Mesenchymal stem cell (in vitro differentiated cells and primary cell): ENCODE data around the gene CCR7.

Source experiments
- DNase-seq: peaks from one replicate; pipeline ENCODE4 v3.0.0-alpha.2; 2013
- H2AFZ ChIP-seq: one replicate; pipeline ENCODE4 v1.6.1; 2013; ENCODE audit warnings: low read depth, mild to moderate bottlenecking, control low read depth, inconsistent platforms, low read length, moderate library complexity
- H2AK5ac ChIP-seq: 2 replicates; pipeline ENCODE4 v1.6.1; 2013; ENCODE audit warnings: low read length, moderate library complexity, mild to moderate bottlenecking, inconsistent platforms; ENCODE audit not compliant: severe bottlenecking
- H2BK120ac ChIP-seq: one replicate; pipeline ENCODE4 v1.6.1; 2013; ENCODE audit warnings: low read depth, mild to moderate bottlenecking, inconsistent platforms, low read length, moderate library complexity
- H2BK12ac ChIP-seq, 2 experiments: one replicate each; pipeline ENCODE4 v1.6.1; 2013; ENCODE audit warnings: inconsistent platforms in 2 of 2, low read length in 2 of 2, mild to moderate bottlenecking in 2 of 2, moderate library complexity in 2 of 2, control low read depth in 1 of 2
- H2BK15ac ChIP-seq: one replicate; pipeline ENCODE4 v1.6.1; 2013; ENCODE audit warnings: mild to moderate bottlenecking, low read depth, inconsistent platforms; ENCODE audit not compliant: poor library complexity, severe bottlenecking
- H2BK5ac ChIP-seq: 2 replicates; pipeline ENCODE4 v1.6.1; 2013; ENCODE audit warnings: low read depth, mild to moderate bottlenecking, low read length, control low read depth, inconsistent platforms; ENCODE audit not compliant: poor library complexity, severe bottlenecking
- H3K14ac ChIP-seq, 2 experiments: one replicate each; pipeline ENCODE4 v1.6.1; 2013; ENCODE audit warnings: inconsistent platforms in 2 of 2, low read length in 2 of 2, control low read depth in 1 of 2, mild to moderate bottlenecking in 1 of 2, moderate library complexity in 1 of 2
- H3K18ac ChIP-seq, 2 experiments: one replicate each; pipeline ENCODE4 v1.6.1; 2013; ENCODE audit warnings: inconsistent platforms in 2 of 2, low read length in 2 of 2, control low read depth in 1 of 2, low read depth in 1 of 2, mild to moderate bottlenecking in 1 of 2
- H3K23ac ChIP-seq, 2 experiments: one replicate each; pipeline ENCODE4 v1.6.1; 2013; ENCODE audit warnings: inconsistent platforms in 2 of 2, low read length in 2 of 2, mild to moderate bottlenecking in 2 of 2, moderate library complexity in 2 of 2, control low read depth in 1 of 2
- H3K27ac ChIP-seq: 2 replicates; pipeline ENCODE4 v1.5.1; 2013; ENCODE audit warnings: mild to moderate bottlenecking, moderate library complexity, low read length, control low read depth, inconsistent platforms; ENCODE audit not compliant: poor library complexity, severe bottlenecking
- H3K27me3 ChIP-seq, 2 experiments: 2 replicates each; pipeline versions ENCODE4 v1.6.1 to v1.7.0; 2013; ENCODE audit warnings: low read length in 2 of 2, mild to moderate bottlenecking in 2 of 2, moderate library complexity in 2 of 2, control low read depth in 1 of 2, inconsistent platforms in 1 of 2; ENCODE audit not compliant: control insufficient read depth in 1 of 2, insufficient read depth in 1 of 2
- H3K36me3 ChIP-seq, 2 experiments: 2 replicates each; pipeline versions ENCODE4 v1.6.1 to v1.7.0; 2013; ENCODE audit warnings: low read length in 2 of 2, control low read depth in 1 of 2, inconsistent platforms in 1 of 2, low read depth in 1 of 2, mild to moderate bottlenecking in 1 of 2; ENCODE audit not compliant: insufficient read depth in 2 of 2, control insufficient read depth in 1 of 2
- H3K4ac ChIP-seq, 2 experiments: one replicate each; pipeline ENCODE4 v1.6.1; 2013; ENCODE audit warnings: inconsistent platforms in 2 of 2, low read length in 2 of 2, mild to moderate bottlenecking in 2 of 2, moderate library complexity in 2 of 2, control low read depth in 1 of 2, low read depth in 1 of 2
- H3K4me1 ChIP-seq: 2 replicates; pipeline ENCODE4 v1.6.1; 2013; ENCODE audit warnings: low read depth, low read length, control low read depth; ENCODE audit not compliant: control insufficient read depth, insufficient read depth
- H3K4me2 ChIP-seq: 2 replicates; pipeline ENCODE4 v1.6.1; 2013; ENCODE audit warnings: low read length, mild to moderate bottlenecking, inconsistent platforms; ENCODE audit not compliant: poor library complexity, severe bottlenecking
- H3K4me3 ChIP-seq, 2 experiments: 2 replicates each; pipeline versions ENCODE4 v1.5.1 to v1.7.0; 2013; ENCODE audit warnings: low read length in 2 of 2, mild to moderate bottlenecking in 2 of 2, control low read depth in 1 of 2, low read depth in 1 of 2; ENCODE audit not compliant: insufficient read depth in 1 of 2
- H3K79me1 ChIP-seq: replicated peaks from 2 replicates; pipeline ENCODE4 v1.6.1; 2013; ENCODE audit warnings: mild to moderate bottlenecking, control low read depth, low read length, inconsistent platforms; ENCODE audit not compliant: poor library complexity, severe bottlenecking
- H3K9ac ChIP-seq: 2 replicates; pipeline ENCODE4 v1.7.0; 2013; ENCODE audit warnings: mild to moderate bottlenecking, low read length, moderate library complexity
- H3K9me3 ChIP-seq: 2 replicates; pipeline ENCODE4 v1.7.0; 2013; ENCODE audit warnings: mild to moderate bottlenecking, low read length; ENCODE audit not compliant: control insufficient read depth
- H4K8ac ChIP-seq: one replicate; pipeline ENCODE4 v1.6.1; 2013; ENCODE audit warnings: inconsistent platforms, mild to moderate bottlenecking, low read length, moderate library complexity
- H4K91ac ChIP-seq: one replicate; pipeline ENCODE4 v1.6.1; 2013; ENCODE audit warnings: mild to moderate bottlenecking, low read length, inconsistent platforms
- WGBS: methylation state at CpG from one replicate; pipeline ENCODE4 v1.1.7; 2013; ENCODE audit warnings: mixed read lengths; 5-methylcytosine and 5-hydroxymethylcytosine counted together

The CCR7 gene

DNA sequence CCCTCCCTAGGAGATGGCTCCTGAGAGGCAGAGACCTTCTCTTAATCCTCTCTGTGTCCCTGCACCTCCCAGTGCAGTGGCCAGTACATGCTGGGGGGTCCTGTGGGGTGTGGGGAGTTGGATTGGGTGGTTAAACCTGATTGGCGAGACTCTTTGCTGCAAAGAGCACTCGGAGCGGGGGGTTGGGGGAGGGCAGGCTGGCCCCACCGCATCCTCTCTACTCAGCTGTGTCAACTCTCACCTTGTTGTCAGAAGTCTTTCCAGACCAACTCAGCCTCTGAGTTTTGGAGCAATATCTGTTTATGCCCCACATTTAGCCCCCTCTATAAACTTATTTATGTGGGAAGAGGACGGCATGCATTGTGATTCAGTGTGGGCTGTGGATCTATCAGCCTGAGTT lies 42.4 kb upstream of the CCR7 start:
- H2BK15ac ChIP-seq: no peak overlapping the region
- no peak overlapping the region for H2BK120ac ChIP-seq
- no peak overlapping the region for H3K14ac ChIP-seq
- no peak overlapping the region for H3K18ac ChIP-seq
- no peaks in the 10 kb centered on the region for H3K79me1 ChIP-seq
- peaks cover 0 to 18% of the 10 kb centered on the region in 2 experiments for H3K27me3 ChIP-seq
- H3K4me3 ChIP-seq: no peak overlapping the region
- no peak overlapping the region for H2BK5ac ChIP-seq
- H2AFZ ChIP-seq: no peak overlapping the region
- H3K23ac ChIP-seq: no peak overlapping the region
- WGBS: 100% methylated on average over 1 of the region's 5 CpGs
- H3K27ac ChIP-seq: no peak overlapping the region
- no peaks in the 10 kb centered on the region for H3K9me3 ChIP-seq
- H3K4me1 ChIP-seq: peaks cover 5% of the 10 kb centered on the region
- H2BK12ac ChIP-seq: no peak overlapping the region
- no peak overlapping the region for H3K4me2 ChIP-seq
- no peak overlapping the region for H3K9ac ChIP-seq
- no peaks in the 10 kb centered on the region for H3K36me3 ChIP-seq
- no peak for DNase-seq
- H2AK5ac ChIP-seq: no peak overlapping the region
- H3K4ac ChIP-seq: no peak overlapping the region
- peak overlapping the region; percentile 7 for H4K91ac ChIP-seq
- H4K8ac ChIP-seq: no peak overlapping the region

DNA sequence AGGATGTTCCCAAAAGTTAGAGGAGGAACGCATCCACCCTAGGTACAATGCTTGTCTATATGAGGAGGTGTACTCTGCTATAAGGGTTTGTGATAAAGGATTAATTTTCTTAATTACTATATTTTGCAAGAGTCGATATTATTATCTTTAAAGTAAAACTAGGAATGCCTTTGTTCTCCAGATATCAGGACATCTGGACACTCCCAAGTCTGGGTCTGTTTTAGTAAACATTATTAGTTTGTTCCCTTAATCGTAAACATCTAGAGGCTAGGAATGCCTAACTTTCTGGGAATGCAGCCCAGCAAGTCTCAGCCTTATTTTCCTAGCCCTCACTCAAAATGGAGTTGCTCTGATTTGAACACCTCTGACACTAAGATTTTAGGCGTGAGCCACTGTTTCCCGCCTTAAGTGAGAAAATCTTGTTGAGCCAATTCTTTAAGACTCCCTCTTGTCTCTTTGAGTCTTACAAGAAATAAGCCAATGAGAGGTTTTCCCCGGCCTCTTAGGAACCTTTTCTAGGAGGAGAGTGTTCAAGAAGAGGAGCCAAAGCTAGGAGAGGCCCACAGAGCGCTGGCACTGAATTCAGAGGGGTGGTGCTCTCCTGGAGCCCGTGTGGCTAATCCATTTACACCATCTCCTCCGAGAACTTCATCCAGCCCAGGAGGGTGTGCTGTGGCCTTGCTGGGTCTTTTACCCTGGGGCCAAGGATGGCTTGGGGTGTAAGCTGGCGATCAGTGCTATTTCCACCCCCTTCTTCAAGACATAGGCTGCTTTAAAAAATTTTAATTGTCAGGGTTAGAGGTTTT lies 41.5 kb upstream of the CCR7 start:
- Histone ChIP-seq H2BK12ac (no peak overlapping the region), H2BK120ac (no peak overlapping the region), H3K79me1 (no peaks in the 10 kb centered on the region), H3K9ac (no peak overlapping the region), H3K23ac (no peak overlapping the region), H2BK15ac (no peak overlapping the region), H3K4me2 (no peak overlapping the region), H3K27me3 (peaks cover 0 to 16% of the 10 kb centered on the region in 2 experiments), H3K18ac (no peak overlapping the region), H2BK5ac (no peak overlapping the region), H3K14ac (no peak overlapping the region), H3K9me3 (no peaks in the 10 kb centered on the region), H3K4ac (no peak overlapping the region), H3K36me3 (no peaks in the 10 kb centered on the region), H3K27ac (no peak overlapping the region), H4K91ac (no peak overlapping the region), H3K4me3 (no peak overlapping the region), H2AK5ac (no peak overlapping the region), H4K8ac (no peak overlapping the region), H2AFZ (no peak overlapping the region), H3K4me1 (peaks cover 4% of the 10 kb centered on the region)
- 84% methylated on average over 9 of the region's 10 CpGs for WGBS
- DNase-seq: no peak

DNA sequence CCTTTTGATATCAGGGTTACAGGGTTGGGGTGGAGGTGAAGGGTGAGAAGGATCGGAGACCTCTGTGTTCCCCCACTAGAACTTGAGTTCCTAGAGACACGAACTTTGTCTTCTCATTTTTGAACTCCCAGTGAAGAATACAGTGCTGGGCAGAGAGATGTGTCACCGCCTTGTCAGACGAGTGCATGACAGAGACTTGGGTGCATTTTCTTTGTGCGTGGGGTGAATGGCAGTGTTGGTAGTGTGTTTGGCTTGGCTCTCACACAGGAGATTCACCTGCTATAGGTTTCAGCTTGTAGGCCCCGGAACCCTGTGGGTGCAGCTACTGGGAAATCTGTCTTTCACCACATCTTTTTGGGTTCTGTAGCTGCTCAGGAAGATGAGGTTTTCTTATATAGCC lies 40.0 kb upstream of the CCR7 start:
- no peaks in the 10 kb centered on the region for H3K36me3 ChIP-seq
- no peak overlapping the region for H2AK5ac ChIP-seq
- no peak overlapping the region for H3K23ac ChIP-seq
- H2BK15ac ChIP-seq: no peak overlapping the region
- no peak overlapping the region for H3K9ac ChIP-seq
- no peak overlapping the region for H3K18ac ChIP-seq
- H2BK5ac ChIP-seq: no peak overlapping the region
- H3K27ac ChIP-seq: no peak overlapping the region
- peaks cover 0 to 16% of the 10 kb centered on the region in 2 experiments for H3K27me3 ChIP-seq
- 91% methylated on average over 6 of the region's 6 CpGs for WGBS
- H3K4me3 ChIP-seq: no peak overlapping the region
- no peaks in the 10 kb centered on the region for H3K79me1 ChIP-seq
- no peak overlapping the region for H2AFZ ChIP-seq
- no peak for DNase-seq
- no peak overlapping the region for H3K4ac ChIP-seq
- H4K8ac ChIP-seq: no peak overlapping the region
- H4K91ac ChIP-seq: no peak overlapping the region
- no peaks in the 10 kb centered on the region for H3K9me3 ChIP-seq
- H2BK120ac ChIP-seq: no peak overlapping the region
- H3K14ac ChIP-seq: no peak overlapping the region
- H2BK12ac ChIP-seq: no peak overlapping the region
- no peak overlapping the region for H3K4me2 ChIP-seq
- no peaks in the 10 kb centered on the region for H3K4me1 ChIP-seq

DNA sequence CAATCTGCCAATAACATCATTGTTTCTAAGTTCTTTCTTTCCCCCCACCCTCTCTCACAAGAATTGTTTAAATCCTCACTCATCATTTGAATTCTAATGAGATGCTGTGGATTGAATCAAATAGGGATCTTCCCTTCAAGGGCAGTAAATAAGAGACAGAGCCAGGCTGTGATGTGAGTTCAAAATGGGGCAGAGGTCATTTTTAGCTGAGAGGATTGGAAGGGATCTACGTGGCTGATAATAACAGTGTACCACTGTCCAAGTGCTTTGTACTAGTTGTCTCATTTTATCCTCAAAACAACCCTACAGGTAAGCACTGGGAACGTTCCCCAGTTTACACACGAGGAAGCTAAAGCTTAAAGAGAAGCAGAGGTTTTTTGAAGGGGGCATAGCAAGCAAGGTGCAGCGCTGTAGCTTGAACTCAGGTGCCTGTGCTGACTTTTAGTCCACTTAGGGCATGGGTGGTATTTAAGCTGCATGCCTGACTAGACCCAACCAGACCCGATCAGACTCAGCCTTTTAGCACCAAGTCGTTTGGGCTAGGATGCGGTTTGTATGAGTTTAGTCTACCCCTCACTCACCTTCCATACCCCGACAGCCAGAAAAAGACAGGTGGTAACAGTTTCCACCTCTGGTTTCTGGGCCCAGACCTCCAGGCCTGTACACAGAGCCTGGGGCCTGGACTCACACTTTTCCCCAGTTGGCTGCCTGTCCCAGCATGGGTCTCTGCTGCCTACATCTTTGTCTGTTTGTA lies 39.2 kb upstream of the CCR7 start:
- H3K4me3 ChIP-seq: no peak overlapping the region
- no peak overlapping the region for H4K8ac ChIP-seq
- no peak overlapping the region for H2AFZ ChIP-seq
- H3K9me3 ChIP-seq: no peaks in the 10 kb centered on the region
- no peaks in the 10 kb centered on the region for H3K36me3 ChIP-seq
- H3K27me3 ChIP-seq: peaks cover 0 to 15% of the 10 kb centered on the region in 2 experiments
- H2BK120ac ChIP-seq: no peak overlapping the region
- H3K4me2 ChIP-seq: no peak overlapping the region
- H3K4ac ChIP-seq: no peak overlapping the region
- no peak overlapping the region for H3K27ac ChIP-seq
- DNase-seq: no peak
- no peak overlapping the region for H3K9ac ChIP-seq
- H3K14ac ChIP-seq: no peak overlapping the region
- WGBS: 87% methylated on average over 7 of the region's 8 CpGs
- no peak overlapping the region for H3K23ac ChIP-seq
- no peak overlapping the region for H4K91ac ChIP-seq
- no peak overlapping the region for H2AK5ac ChIP-seq
- no peak overlapping the region for H3K18ac ChIP-seq
- H3K79me1 ChIP-seq: no peaks in the 10 kb centered on the region
- H2BK15ac ChIP-seq: no peak overlapping the region
- H2BK12ac ChIP-seq: no peak overlapping the region
- no peaks in the 10 kb centered on the region for H3K4me1 ChIP-seq
- H2BK5ac ChIP-seq: no peak overlapping the region
